Measurements from ENCODE around the gene STK32C.
"Not testable (repeated sequence)": the region's sequence is repeated elsewhere in the genome, so short reads cannot be mapped to it uniquely, and the experiment has no call there.

STK32C gene

GRCh38 chr10:132319853-132320653 is 12.3 kb upstream of the STK32C start:
- DNase-seq (ENCODE audit: low read depth in 2 of 3, low spot score in 2 of 3), result no peak

- not testable (repeated sequence) for DNase-seq (ENCODE audit: low read depth in 2 of 3, low spot score in 2 of 3)
Observed at GRCh38 chr10:132317477-132317876, 9.7 kb upstream of the STK32C start.

GRCh38 chr10:132316133-132316532 is 8.4 kb upstream of the STK32C start:
- no peak for DNase-seq (ENCODE audit: low read depth in 2 of 3, low spot score in 2 of 3)

- DNase-seq (ENCODE audit: low read depth in 2 of 3, low spot score in 2 of 3), result not testable (repeated sequence)
Observed at GRCh38 chr10:132314881-132315280, 7.1 kb upstream of the STK32C start.

- no peak for DNase-seq (ENCODE audit: low read depth in 2 of 3, low spot score in 2 of 3)
Observed at GRCh38 chr10:132314336-132314735, 6.6 kb upstream of the STK32C start.

GRCh38 chr10:132313865-132314264 is 6.1 kb upstream of the STK32C start:
- no peak for DNase-seq (ENCODE audit: low read depth in 2 of 3, low spot score in 2 of 3)

GRCh38 chr10:132313305-132313704 is 5.6 kb upstream of the STK32C start:
- no peak for DNase-seq (ENCODE audit: low read depth in 2 of 3, low spot score in 2 of 3)

GRCh38 chr10:132311338-132311939 is 3.7 kb upstream of the STK32C start:
- no peak for DNase-seq (ENCODE audit: low read depth in 2 of 3, low spot score in 2 of 3)

GRCh38 chr10:132310701-132311337 is 3.1 kb upstream of the STK32C start:
- no peak for DNase-seq (ENCODE audit: low read depth in 2 of 3, low spot score in 2 of 3)

- DNase-seq (ENCODE audit: low read depth in 2 of 3, low spot score in 2 of 3), result no peak
Observed at GRCh38 chr10:132309879-132310591, 2.3 kb upstream of the STK32C start.

- DNase-seq (ENCODE audit: low read depth in 2 of 3, low spot score in 2 of 3), result no peak
Observed at GRCh38 chr10:132309471-132309865, 1.7 kb upstream of the STK32C start.

- DNase-seq (ENCODE audit: low read depth in 2 of 3, low spot score in 2 of 3), result no peak
Observed at GRCh38 chr10:132308587-132309470, 1.1 kb upstream of the STK32C start.

- DNase-seq (ENCODE audit: low read depth in 2 of 3, low spot score in 2 of 3), result no peak
Observed at GRCh38 chr10:132306864-132307751, 642 bp downstream of the STK32C start.

- DNase-seq (ENCODE audit: low read depth in 2 of 3, low spot score in 2 of 3), result no peak
Observed at GRCh38 chr10:132306343-132306685, 1.4 kb downstream of the STK32C start.

- DNase-seq (ENCODE audit: low read depth in 2 of 3, low spot score in 2 of 3), result no peak
Observed at GRCh38 chr10:132305654-132306342, 2.0 kb downstream of the STK32C start.

GRCh38 chr10:132304756-132305509 is 2.8 kb downstream of the STK32C start:
- no peak for DNase-seq (ENCODE audit: low read depth in 2 of 3, low spot score in 2 of 3)

- DNase-seq (ENCODE audit: low read depth in 2 of 3, low spot score in 2 of 3), result no peak
Observed at GRCh38 chr10:132303361-132304115, 4.2 kb downstream of the STK32C start.
